Occipital lobe (tissue), 3 donors: ENCODE measurements around the gene TEFM. TPM values are rescaled to one million over a fixed set of nuclear protein-coding genes. Genes with fewer than 3 reads are reported as not detected.
"Not testable (repeated sequence)": the region's sequence is repeated elsewhere in the genome, so short reads cannot be mapped to it uniquely, and the experiment has no call there.

ENCODE experiments used
- DNase-seq: peaks from one replicate; lab custom pipeline; 2025; lab: John Stamatoyannopoulos, UW
- small RNA-seq: library from RNA; depleted of rRNA; stranded (forward); fragments of <200 nt; gene quantifications from one replicate; pipeline ENCODE3, GENCODE V24; 2014
- total RNA-seq: library from RNA; depleted of rRNA; stranded (reverse); fragments of >200 nt; gene quantifications from one replicate; pipeline ENCODE4 v1.2.3, GENCODE V29; 2014

Gene TEFM
- total RNA-seq, 1 donor from 2014 or later: 17.8 TPM

DNA sequence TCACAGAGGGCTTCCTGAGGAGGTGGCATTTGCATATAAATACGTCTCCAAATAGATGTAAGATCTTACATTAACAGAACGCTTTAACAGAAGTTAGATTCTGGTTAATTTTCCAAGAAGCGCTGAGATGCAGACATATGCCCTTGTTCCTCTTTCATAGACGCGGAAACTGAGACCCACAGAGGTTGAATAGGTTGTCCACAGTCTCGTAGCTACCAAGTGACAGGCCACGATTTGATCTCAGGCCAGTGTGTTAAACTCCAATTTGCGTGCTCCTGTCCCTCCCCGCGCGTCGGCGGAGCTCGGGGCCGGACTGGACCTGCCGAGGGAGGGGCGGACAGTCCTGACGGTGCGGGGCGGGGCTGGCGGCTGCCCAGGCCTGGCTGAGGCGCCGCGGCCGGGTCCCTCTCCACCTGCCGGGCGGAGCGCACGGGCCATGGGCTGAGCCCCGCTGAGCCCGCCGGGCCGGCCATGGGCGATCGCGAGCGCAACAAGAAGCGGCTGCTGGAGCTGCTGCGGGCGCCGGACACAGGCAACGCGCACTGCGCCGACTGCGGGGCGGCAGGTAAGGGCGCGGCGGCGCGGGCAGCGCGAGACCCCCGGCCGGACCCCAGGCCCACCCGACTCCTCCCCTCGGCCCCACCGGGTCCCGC is 15.6 kb upstream of the TEFM start, which contains the start of gene ADAP2:
Gene ADAP2 (plus strand): TSS at position 402 of the 653 bp plus-strand sequence. CDS start 70 bp downstream, at position 472.
- DNase-seq: no peak

DNA sequence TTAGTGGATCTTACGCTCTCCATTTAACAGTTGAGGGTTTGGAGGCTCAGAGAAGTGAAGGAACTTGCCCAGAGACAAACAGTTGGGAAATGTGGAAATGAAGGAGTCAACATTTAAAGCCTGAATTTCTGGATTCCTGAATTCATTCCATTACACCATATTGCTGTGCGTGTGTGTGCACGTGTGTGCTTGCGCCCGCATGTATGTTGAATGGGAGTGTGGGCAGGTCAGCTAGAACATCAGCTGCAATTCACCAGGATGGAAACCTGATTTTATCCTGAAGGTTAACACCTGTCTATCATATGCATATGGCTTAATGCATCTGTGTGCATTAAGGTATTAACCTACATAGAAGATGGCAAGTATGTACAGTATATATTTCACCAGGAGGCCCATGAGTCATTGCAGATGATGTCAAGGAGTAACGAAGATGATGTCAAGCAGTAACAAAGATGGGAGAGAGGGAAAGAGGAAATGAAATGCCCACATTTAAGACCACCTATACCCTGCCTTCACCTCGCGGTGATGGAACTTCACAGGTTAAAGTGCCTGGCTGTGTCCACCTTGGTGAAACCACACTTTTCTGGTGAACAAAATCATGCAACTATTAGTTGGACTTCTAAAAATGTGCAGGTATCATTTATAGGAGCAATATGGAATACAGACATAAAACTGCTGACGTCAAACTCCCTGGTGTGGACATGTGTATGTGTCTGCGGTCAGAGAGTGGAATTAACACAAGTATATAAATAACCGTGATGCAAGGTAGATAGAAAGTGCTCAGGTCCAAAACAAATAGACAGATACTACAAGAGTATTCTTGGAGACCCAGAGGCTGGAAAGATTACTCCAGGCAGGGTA is 14.9 kb upstream of the TEFM start:
- DNase-seq: no peak

DNA sequence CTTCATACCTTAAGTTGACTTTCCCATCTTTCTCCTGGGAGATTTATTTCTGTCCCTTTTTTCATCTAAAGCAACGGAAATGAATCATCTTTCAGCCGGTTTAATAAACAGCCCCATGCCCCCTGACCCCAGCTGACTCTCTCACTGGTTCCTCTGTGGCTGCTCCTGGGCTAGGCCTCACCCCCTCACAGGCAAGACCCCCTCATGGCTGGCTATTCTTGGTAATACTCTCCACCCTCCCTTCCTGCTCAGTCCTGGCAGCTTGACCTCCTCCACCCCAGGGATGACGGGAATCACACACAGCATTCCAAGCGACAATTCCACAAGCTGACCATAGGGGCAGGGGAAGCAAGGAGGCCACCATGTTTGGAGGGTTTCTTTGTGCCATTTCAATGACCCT is 14.2 kb upstream of the TEFM start:
- DNase-seq: no peak

DNA sequence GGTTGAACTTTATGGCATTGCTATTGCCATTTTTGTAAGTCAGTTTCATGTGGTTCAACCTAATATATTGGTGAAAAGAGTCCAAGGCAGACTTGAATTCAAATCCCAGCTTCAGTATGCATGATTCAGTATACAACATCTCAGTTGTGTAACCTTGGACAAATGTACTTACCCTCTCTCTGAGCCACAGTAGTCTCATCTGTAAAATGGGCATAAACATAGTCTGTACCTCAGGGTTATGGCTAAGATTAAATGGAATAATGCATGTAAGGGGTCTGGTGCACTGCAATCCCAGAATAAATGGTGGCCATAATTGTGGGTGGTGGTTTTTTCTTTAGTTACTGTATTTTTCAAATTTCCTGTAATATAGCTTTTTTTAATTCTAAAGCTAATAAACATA is 11.0 kb upstream of the TEFM start:
- DNase-seq: no peak

DNA sequence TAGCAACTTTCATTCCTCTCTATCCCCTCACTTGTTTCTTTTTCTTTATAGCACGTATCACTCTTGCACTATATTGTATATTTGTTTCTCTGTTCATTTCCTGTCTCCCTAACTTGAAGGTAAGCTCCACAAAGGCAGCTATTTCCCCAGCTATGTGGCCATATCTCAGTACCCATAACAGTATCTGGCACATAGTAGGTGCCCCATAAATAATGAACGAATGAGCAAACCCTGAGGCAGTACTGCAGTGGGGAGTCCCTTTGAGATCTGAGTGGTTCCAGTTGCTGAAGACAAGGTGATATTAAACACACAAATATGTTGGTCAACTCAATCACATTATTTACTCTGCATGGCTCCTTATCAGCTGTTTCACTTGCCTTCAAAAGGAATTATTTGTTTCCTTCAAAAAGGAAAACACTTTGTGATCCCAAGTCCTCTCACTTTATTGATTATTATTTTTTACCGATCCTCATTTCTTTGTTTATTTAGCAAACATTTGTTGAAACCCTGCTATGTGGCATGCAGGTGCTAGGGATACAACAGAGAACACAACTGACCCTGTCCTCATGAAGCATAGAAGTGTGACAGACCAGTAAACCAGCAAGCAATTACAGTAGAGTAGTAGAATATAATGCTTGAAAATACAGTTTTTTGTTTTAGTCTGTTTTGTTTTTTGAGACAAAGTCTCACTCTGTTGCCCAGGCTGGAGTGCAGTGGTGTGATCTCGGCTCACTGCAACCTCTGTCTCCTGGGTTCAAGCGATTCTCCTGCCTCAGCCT is 10.0 kb upstream of the TEFM start:
- DNase-seq: no peak

DNA sequence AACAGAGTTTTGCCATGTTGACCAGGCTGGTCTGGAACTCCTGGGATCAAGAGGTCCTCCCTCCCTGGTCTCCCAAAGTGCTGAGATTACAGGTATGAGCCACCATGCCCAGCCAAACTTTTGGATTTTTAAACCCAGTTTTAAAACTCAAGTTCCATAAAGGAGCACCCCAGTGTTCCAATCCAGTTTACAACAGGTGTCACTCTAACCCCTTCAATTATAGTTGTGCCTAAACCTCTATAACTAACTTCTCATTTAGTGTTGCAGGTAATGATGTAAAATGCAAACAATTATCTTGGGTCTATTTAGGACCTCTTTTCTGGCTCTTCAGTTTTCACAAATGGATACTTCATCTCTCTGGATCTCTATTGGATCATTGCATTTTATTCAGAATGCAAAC is 7.9 kb upstream of the TEFM start:
- DNase-seq: no peak

DNA sequence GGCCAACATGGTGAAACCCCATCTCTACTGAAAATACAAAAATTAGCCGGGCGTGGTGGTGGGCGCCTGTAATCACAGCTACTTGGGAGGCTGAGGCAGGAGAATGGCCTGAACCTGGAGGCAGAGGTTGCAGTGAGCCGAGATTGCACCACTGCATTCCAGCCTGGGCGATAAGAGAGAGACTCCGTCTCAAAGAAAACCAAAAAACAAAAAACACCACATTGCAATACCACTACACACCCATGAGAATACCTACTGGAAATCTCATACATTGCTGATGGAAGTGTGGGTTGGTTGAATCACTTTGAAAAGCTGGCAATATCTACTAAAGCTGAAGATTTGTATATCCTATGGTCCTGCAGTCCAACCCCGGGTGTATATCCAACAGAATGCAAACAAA is 4.1 kb upstream of the TEFM start:
- DNase-seq: not testable (repeated sequence)

DNA sequence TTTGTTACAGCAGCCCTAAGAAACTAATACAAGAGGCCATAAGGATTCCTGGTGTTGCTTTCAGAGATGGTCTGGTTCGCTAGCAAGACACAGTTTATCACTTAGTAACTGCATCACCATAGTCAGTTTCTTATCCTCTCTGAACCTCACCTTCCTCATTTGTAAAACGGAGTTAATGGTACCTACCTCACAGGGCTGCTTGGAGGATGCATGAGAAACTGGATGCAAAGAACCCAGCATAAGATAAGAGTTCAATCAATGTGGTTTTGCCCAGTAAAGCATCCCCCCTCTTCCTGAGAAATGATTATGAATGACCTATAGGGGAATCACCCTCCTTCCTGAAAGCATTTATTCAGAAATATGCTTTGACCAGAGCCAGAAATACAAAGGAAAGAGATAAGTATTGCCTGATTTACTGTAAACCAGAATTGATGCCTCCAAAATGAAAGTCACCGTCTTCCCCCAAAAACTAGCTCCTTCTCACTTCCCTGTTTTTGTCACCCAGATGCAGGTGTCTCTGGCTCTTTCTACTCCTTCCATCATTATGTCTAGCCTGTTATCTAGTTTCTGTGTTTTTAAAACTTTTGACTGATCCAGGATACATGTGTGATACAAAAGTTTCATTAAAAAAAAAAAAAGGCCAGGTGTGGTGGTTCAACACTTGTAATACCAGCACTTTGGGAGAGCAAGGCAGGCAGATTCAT is 2.8 kb upstream of the TEFM start:
- DNase-seq: no peak

DNA sequence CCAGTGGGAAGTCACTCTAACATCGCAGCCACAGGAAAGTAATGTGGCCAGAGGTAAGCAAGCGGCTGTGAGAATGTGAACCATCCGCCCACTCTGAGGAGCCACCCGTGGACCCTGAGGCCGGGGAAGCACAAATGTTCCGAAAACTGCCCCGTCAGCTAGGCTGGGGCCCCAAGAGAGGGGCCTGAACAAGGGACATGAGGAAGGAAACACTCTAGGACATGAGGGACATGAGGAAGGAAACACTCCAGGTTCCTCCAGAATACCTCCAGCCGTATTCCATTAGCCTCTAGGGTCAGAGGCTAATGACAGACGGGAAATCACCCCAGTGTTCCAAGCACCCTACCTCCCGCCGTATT is 317 bp downstream of the TEFM start:
- no peak for DNase-seq

DNA sequence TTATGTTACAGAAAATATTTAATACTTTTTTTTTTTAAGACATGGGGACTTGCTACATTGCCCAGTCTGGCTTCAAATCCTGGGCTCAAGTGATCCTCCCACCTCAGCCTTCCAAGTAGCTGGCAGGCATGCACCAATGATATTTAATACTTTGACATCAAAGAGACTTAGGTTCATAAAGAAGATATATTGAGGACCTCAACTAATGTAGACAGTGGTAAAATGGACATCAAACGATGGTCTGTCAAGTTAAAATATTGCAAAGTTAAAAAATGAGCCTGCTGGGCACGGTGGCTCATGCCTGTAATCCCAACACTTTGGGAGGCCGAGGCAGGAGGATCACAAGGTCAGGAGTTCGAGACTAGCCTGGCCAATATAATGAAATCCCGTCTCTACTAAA is 8.7 kb downstream of the TEFM start:
- DNase-seq: no peak

DNA sequence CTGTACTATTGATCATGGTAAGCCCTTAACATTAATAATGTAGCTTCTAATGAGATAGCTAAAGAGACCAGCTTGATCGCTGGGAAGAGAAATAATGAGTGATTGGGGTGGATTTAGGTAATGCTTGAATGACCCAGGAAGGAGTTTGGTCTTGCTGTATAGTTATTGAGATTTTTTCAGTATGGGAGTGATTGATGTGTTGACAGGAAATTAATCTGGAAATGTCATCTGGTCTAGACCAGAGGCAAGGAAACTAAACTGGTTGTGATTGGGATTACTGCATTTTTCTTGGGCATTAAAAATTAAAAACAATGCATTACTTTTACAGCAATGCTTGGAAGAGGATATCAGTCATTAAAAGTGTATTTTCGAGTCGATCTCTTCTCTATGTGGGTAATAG is 11.8 kb downstream of the TEFM start:
- DNase-seq: no peak

DNA sequence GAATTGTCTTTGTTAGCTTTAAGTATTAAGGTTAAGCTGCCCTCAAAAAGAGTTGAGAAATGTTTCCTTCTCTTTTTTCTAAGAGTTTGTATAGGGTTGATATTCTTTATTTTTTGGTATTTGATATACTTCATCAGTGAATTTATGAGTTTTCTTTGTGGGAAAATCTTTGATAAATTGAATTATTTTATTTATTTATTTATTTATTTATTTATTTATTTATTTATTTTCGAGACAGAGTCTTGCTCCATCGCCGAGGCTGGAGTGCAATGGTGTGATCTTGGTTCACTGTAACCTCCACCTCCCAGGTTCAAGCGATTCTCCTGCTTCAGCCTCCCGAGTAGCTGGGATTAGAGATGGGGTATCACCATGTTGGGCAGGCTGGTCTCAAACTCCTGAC is 19.9 kb downstream of the TEFM start:
- DNase-seq: no peak

DNA sequence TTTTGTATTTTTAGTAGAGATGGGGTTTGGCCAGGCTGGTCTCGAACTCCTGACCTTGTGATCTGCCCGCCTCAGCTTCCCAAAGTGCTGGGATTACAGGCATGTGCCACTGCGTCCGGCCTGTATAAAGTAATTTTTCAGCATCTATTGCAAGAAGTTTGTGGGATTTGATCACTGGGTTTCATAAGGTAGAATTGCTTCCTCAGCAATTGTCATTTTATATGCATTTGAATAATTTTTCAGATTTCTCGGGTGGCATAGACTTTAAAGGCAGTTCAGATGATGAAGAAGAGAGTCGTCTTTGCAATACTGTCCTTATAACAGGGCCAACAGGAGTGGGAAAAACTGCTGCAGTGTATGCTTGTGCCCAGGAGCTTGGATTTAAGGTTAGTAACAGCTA is 37.0 kb downstream of the TEFM start:
- DNase-seq: no peak

DNA sequence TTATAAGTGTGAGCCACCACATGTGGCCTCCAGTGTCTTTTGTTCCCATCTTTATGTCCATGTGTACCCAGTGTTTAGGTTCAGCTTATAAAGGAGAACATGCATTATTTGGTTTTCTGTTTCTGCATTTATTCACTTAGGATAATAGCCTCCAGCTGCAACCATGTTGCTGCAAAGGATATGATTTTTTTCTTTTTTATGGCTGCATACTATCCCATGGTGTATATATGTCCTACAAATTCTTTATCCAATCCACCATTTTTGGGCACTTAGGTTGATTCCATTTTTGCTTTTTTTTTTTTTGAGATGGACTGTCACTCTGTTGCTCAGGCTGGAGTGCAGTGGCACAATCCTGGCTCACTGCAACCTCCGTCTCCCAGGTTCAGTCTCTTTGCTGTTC is 41.4 kb downstream of the TEFM start:
- DNase-seq: no peak

DNA sequence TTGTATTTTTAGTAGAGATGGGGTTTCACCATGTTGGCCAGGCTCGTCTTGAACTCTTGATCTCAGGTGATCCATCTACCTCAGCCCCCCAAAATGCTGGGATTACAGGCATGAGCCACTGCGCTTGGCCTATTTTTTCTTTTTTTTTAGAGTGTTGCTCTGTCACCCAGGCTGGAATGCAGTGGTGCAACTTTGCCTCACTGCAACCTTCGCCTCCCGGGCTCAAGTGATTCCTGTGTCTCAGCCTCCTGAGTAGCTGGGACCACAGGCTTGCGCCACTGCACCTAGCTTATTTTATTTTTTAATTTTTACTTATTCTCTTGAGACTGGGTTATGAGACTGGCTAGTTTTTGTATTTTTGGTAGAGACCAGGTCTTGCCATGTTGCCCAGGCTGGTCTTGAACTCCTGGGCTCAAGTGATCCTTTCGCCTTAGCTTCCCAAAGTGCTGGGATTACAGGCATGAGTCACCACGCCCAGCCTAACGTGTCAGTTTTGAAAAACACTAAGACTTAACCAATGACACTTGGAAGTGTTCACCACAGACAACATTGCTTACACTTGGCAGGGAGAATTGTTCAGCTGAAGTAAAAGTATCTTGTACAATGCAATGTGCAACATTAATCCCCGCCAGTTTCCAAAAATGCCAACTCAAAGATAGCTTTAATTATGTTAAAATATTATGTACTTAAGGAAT is 47.3 kb downstream of the TEFM start:
- no peak for DNase-seq

DNA sequence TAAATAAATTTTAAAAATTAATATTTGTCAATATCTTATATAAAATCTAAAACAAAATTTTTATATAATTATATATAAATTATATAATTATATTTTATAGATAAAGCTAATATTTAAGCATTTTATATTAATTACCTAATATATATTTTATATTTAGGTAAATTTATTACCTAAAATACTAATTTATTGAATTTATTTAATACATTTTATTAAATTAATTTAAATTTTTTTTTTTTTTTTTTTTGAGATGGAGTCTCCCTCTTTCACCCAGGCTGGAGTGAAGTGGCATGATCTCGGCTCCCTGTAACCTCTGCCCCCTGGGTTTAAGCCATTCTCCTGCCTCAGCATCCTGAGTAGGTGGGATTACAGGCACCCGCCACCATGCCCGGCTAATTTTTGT is 51.9 kb downstream of the TEFM start:
- DNase-seq: no peak

Small RNA genes within 50 kb of the gene (small RNA-seq; reads per million reads assigned to genes)
- gene RNU6-298P: not detected

Other genes with a start within 250 kb of the TEFM start
- 18.1 TPM for gene CRLF3, start 81.5 kb downstream of the TEFM start, total RNA-seq
- 7.2 TPM for gene ATAD5, start 74.3 kb downstream of the TEFM start, total RNA-seq
- gene ADAP2, start 15.7 kb upstream of the TEFM start, total RNA-seq: 8.0 TPM
- 2.2 TPM for gene RNF135, start 64.8 kb upstream of the TEFM start, total RNA-seq
- gene NF1, start 188.7 kb upstream of the TEFM start, total RNA-seq: 107 TPM